Parathyroid adenoma (tissue), 2 donors: ENCODE data around the gene SPTBN2.

Source experiments
- H2AFZ ChIP-seq: fragments of 300-600 bp; sonication (generic); one replicate; pipeline ENCODE4 v1.7.0; 2017; ENCODE audit warnings: antibody characterized with exemption, mild to moderate bottlenecking
- H3K27ac ChIP-seq: fragments of 300-600 bp; sonication (generic); one replicate; pipeline ENCODE4 v1.7.0; 2017
- H3K27me3 ChIP-seq: fragments of 300-600 bp; sonication (generic); one replicate; pipeline ENCODE4 v1.7.0; 2017; ENCODE audit warnings: low read length; ENCODE audit not compliant: control insufficient read depth, insufficient read depth
- H3K36me3 ChIP-seq: fragments of 300-600 bp; sonication (generic); one replicate; pipeline ENCODE4 v1.7.0; 2017; ENCODE audit warnings: low read length; ENCODE audit not compliant: control insufficient read depth, insufficient read depth
- H3K4me1 ChIP-seq: fragments of 300-600 bp; sonication (generic); one replicate; pipeline ENCODE4 v1.7.0; 2017; ENCODE audit warnings: control low read depth
- H3K4me2 ChIP-seq: fragments of 300-600 bp; sonication (generic); one replicate; pipeline ENCODE4 v1.7.0; 2017; ENCODE audit warnings: low read length
- H3K4me3 ChIP-seq: fragments of 300-600 bp; sonication (generic); one replicate; pipeline ENCODE4 v1.7.0; 2017; ENCODE audit warnings: low read depth, low read length
- H3K79me2 ChIP-seq: fragments of 300-600 bp; sonication (generic); one replicate; pipeline ENCODE4 v1.7.0; 2017; ENCODE audit warnings: control low read depth
- H3K9ac ChIP-seq: fragments of 300-600 bp; sonication (generic); one replicate; pipeline ENCODE4 v1.7.0; 2017; ENCODE audit warnings: mild to moderate bottlenecking
- H3K9me3 ChIP-seq: fragments of 300-600 bp; sonication (generic); one replicate; pipeline ENCODE4 v1.7.0; 2017; ENCODE audit warnings: low read length; ENCODE audit not compliant: control insufficient read depth
- CTCF ChIP-seq: fragments of 300-600 bp; sonication (generic); IDR thresholded peaks from one replicate; pipeline ENCODE4 v1.7.0; 2017; ENCODE audit warnings: antibody characterized with exemption, mild to moderate bottlenecking
- donor health status: primary hyperparathyroidism.

The SPTBN2 gene

GRCh38 chr11:66686801-66687750 lies 41.9 kb downstream of the SPTBN2 start:
- no peak for TF ChIP-seq CTCF
- Histone ChIP-seq H3K4me1 (no peaks in the 10 kb centered on the region), H3K9me3 (no peaks in the 10 kb centered on the region), H3K79me2 (no peaks in the 10 kb centered on the region), H3K4me2 (no peak overlapping the region), H3K27ac (no peak overlapping the region), H3K27me3 (no peaks in the 10 kb centered on the region), H3K4me3 (no peak overlapping the region), H3K36me3 (no peaks in the 10 kb centered on the region), H3K9ac (no peak overlapping the region), H2AFZ (no peak overlapping the region)

GRCh38 chr11:66686100-66686785 lies 42.8 kb downstream of the SPTBN2 start:
- Histone ChIP-seq H2AFZ (no peak overlapping the region), H3K4me2 (no peak overlapping the region), H3K36me3 (no peaks in the 10 kb centered on the region), H3K4me3 (no peak overlapping the region), H3K27me3 (no peaks in the 10 kb centered on the region), H3K4me1 (no peaks in the 10 kb centered on the region), H3K79me2 (no peaks in the 10 kb centered on the region), H3K27ac (no peak overlapping the region), H3K9ac (no peak overlapping the region), H3K9me3 (no peaks in the 10 kb centered on the region)
- no peak for TF ChIP-seq CTCF

DNA sequence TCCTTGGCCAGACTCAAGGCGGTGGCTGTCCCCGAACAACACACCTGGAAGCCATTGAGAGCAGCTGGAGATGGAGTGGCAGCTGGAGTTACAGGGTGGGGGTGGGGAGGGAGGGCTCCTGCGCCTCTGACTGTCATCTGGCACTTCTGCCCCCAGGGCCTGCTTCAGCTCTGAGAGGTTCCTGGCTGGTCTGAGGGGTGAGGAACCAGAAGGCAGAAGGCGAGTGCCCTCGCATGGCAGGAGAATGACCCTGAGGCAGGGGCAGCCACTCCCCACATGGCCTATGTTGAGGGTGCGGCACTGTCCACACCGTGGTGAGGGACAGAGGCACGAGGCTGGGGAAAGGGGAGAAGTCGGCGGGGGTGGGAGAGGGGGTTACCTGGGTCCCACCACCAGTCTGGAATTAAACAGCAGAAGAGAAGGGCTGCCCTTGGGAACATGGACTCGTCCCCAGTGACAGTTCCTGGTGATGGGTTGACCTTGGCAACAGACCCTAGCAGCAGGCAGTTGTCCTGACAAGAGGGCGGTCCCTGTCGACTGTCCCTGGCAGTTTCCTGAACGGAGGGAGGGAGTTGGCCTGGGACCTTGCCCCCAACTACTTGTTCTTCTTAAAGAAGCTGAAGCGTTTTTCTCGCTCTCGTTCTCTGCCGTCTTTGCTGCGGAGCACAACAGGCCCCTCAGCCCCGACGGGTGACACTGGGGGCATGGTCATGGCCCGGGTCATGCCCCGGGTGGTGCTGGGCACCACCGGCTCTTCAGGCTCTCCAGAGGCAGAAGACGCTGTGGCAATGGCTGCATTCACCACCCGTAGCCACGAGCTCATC lies 43.5 kb downstream of the SPTBN2 start:
- Histone ChIP-seq H3K79me2 (no peaks in the 10 kb centered on the region), H3K9ac (no peak overlapping the region), H3K27me3 (no peaks in the 10 kb centered on the region), H2AFZ (no peak overlapping the region), H3K4me3 (no peak overlapping the region), H3K9me3 (no peaks in the 10 kb centered on the region), H3K27ac (no peak overlapping the region), H3K4me2 (no peak overlapping the region), H3K36me3 (no peaks in the 10 kb centered on the region), H3K4me1 (no peaks in the 10 kb centered on the region)
- TF ChIP-seq CTCF: no peak

DNA sequence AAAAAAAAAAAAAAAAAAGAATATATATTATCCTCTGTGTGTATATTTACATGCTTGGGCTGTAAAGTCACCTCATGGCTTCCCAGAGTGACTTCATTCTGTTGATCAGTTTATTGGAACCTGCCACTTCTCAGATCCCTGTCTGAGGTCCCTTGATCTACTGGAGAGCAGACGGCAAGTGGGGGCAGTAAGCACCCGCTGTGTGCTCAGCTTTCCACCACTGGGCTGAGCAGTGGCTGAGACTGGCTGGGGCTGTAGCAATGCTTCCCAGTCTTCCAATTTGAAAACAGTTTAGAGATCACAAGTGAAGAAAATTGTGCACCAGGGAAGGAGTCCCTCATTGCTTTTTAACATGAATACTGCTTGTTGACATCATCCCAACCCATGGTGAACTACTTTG lies 44.4 kb downstream of the SPTBN2 start:
- no peaks in the 10 kb centered on the region for H3K9me3 ChIP-seq
- H3K4me2 ChIP-seq: no peak overlapping the region
- H3K9ac ChIP-seq: no peak overlapping the region
- H3K79me2 ChIP-seq: no peaks in the 10 kb centered on the region
- H2AFZ ChIP-seq: no peak overlapping the region
- H3K36me3 ChIP-seq: no peaks in the 10 kb centered on the region
- H3K4me3 ChIP-seq: no peak overlapping the region
- TF ChIP-seq CTCF: no peak
- no peaks in the 10 kb centered on the region for H3K27me3 ChIP-seq
- H3K4me1 ChIP-seq: no peaks in the 10 kb centered on the region
- H3K27ac ChIP-seq: no peak overlapping the region
